GM12801 (cell line): ENCODE data around the gene ARFGEF3.

ENCODE experiments used
- CTCF ChIP-seq: IDR thresholded peaks from one replicate; pipeline ENCODE4 v1.5.1; 2011; ENCODE audit warnings: control low read depth; ENCODE audit not compliant: insufficient read length; ENCODE audit errors: extremely low read depth

The ARFGEF3 gene

DNA sequence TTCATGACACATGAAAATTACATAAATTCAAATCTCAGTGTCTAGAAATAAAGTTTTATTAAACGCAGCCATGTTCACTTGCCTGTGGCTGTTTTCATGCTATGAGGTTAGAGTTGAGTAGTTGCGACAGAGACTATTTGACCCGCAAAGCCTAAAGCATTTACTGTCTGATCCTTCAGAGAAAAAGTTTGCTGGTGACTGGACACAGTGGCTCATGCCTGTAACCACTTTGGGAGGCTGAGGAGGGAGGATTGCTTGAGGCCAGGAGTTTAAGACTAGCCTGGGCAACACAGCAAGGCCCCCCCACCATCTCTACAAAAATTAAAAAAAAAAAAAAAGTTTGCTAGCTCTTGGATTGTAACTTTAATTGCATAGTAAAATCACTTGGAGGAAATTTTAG lies 225.2 kb downstream of the ARFGEF3 start:
- TF ChIP-seq CTCF, result no peak

DNA sequence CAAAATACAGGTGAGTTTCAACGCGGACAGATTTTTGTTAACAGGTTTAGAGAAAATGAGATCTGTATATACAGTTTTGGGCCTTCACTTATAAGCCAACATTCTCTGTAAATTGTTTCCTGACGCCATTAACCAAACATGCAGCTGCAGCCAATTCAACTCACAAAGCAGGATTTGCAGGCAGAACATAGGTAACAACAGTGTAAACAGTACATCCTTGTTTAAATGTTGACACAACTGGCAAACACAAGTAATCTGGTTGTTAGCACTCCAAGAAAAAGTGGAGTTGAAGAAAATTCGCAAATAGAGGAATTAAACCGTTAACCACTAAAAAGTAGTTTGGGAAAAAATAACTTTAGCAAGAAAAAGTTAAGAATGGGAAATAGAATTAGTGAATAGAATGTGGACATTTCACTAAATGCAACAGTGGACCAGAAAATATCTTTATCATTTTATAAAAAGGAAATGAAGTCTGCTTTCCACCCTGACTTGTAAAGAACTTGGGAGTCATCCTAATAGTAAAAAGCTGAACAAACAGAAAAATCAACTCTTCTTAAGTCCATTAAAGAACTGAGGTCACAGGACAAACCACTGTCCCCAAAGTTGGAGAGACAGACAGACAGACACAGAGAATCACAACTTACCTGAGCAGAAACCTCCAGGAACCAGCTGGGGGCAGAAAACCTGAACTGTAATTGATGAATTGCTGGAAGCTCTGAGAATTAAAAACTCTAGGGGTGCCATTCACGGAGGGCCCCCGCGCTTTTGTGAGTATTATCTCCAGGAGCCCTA lies 226.0 kb downstream of the ARFGEF3 start:
- TF ChIP-seq CTCF, result no peak

DNA sequence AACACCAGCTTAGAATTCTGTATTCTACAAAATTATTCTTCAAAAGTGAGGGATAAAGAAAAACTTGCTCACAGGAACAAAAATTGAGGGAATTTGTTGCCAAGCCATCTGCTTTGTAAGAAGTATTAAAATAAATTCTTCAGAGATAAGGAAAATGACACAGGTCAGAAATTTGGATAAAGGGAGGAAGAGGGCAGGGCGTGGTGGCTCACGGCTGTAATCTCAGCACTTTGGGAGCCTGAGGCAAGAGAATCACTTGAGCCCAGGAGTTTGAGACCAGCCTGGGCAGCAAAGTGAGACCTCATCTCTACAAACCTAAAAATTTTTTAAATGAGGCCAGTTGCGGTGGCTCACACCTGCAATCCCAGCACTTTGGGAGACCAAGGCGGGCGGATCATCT lies 227.8 kb downstream of the ARFGEF3 start:
- no peak for TF ChIP-seq CTCF
